Measurements from ENCODE around the gene FGFBP1. TPM values are rescaled to one million over a fixed set of nuclear protein-coding genes. Genes with fewer than 3 reads are reported as not detected.

Gene FGFBP1
- total and polyA plus RNA-seq, 2 donors (not counting 3 experiments of a cell fraction or from before 2014, with no cell fraction given) = not detected

DNA sequence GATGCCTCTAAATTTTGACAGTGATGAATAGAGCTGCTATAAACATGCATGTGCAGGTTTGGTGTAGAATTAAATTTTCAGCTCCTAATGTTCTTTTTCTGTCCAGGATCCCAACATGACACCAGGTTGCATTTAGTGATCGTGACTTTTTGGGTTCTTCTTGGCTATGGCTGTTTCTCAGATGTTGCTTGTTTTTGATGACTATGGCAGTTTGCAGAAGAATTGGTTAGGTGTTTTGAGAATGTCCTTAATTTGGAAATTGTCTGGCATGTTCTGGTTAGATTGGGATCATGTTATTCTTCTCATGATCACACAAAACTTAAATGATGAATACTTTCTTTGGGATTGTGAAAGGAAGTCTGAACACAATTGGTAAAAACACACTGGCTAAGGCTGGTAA lies 3.7 kb upstream of the FGFBP1 start:
- no TSS peak for BruUV-seq (replicated peaks)
- CTCF ChIA-PET = interaction anchor here (1.2 kb wide), 1 partner anchor 8 kb away, joined by 3 read pairs; no protein-coding TSS in a partner anchor

DNA sequence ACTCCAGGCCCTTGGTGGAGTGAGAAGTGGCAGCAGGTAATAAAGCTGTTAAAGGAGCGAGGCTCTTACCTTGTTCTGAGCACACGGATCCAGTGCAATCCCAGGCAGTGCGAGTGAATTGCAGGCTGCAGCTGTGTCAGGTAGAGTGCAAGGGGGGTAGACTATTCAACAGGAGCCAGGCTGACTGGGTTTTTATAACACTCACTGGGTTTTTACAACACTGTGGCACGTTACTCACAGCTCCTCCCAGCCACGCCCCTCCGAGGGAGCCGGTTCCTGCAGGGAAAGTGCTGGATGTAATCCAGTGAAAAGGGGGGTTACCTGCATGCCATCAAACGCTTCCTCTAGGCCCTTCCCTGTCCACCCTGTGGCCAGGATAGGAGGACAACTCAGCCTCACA lies 358 bp downstream of the FGFBP1 start:
- Histone ChIP-seq H3K27me3 (ENCODE audit: control insufficient read depth in 2 of 2, insufficient read depth in 2 of 2, low read length in 2 of 2) (peaks cover 0 to 7% of the 10 kb centered on the region in 2 experiments), H3K4me1 (ENCODE audit: control insufficient read depth, extremely low read depth, insufficient read depth, low read length) (no peaks in the 10 kb centered on the region), H3K9me1 (replicated peaks; ENCODE audit: control insufficient read depth, extremely low read depth, insufficient read depth, low read length) (no peaks in the 10 kb centered on the region), H3K79me2 (ENCODE audit: control insufficient read depth, insufficient read depth, low read length) (no peaks in the 10 kb centered on the region), H2AFZ (ENCODE audit: low read depth, low read length) (no peak overlapping the region), H3K4me3 (replicated peaks in 1 of 3; ENCODE audit: insufficient read depth in 1 of 3, low read depth in 1 of 3, low read length in 3 of 3) (no peak overlapping the region), H4K20me1 (replicated peaks; ENCODE audit: control insufficient read depth, extremely low read depth, insufficient read depth, low read length) (no peaks in the 10 kb centered on the region), H3K36me3 (ENCODE audit: control insufficient read depth in 2 of 2, extremely low read depth in 1 of 2, insufficient read depth in 2 of 2, low read length in 2 of 2) (no peaks in the 10 kb centered on the region), H3K9ac (replicated peaks; ENCODE audit: extremely low read depth, insufficient read depth, low read length) (no peak overlapping the region), H3K4me2 (ENCODE audit: insufficient read depth, low read length) (no peak overlapping the region), H3K27ac (ENCODE audit: insufficient read depth, low read depth, low read length) (no peak overlapping the region), H3K9me3 (replicated peaks; ENCODE audit: control insufficient read depth, insufficient read depth, low read length) (no peaks in the 10 kb centered on the region)
- POLR2A ChIA-PET = no interaction called here
- FAIRE-seq = no peak
- intact Hi-C loops (cut with micrococcal nuclease) (no loop called here), dilution Hi-C loops (cut with MboI; ENCODE audit: extremely low pct_ligation_motif_present, low sequenced_read_pairs) (no loop called here)
- DNase-seq (ENCODE audit: low read depth, low spot score) = no peak
- no TSS peak for BruUV-seq (replicated peaks)
- CTCF ChIA-PET = interaction anchor here (1.1 to 2.1 kb wide), 3 partner anchors 18 to 56 kb away, joined by 5 to 7 read pairs (median 6); no protein-coding TSS in a partner anchor
- TF ChIP-seq, protein P1, sequence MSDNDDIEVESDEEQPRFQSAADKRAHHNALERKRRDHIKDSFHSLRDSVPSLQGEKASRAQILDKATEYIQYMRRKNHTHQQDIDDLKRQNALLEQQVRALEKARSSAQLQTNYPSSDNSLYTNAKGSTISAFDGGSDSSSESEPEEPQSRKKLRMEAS (IDR thresholded peaks at IDR 0.05; ENCODE audit: insufficient read depth, insufficient read length) = no peak
- no peak for TF ChIP-seq JUN (IDR thresholded peaks at IDR 0.05; ENCODE audit: borderline replicate concordance, insufficient read depth, insufficient read length, low read depth)
- TF ChIP-seq MYC (IDR thresholded peaks at IDR 0.05; ENCODE audit: low read depth, low read length) = no peak
- TF ChIP-seq POLR2AphosphoS5 (IDR thresholded peaks at IDR 0.05; ENCODE audit: insufficient read depth, low read depth, low read length) = no peak
- TF ChIP-seq, protein P2, sequence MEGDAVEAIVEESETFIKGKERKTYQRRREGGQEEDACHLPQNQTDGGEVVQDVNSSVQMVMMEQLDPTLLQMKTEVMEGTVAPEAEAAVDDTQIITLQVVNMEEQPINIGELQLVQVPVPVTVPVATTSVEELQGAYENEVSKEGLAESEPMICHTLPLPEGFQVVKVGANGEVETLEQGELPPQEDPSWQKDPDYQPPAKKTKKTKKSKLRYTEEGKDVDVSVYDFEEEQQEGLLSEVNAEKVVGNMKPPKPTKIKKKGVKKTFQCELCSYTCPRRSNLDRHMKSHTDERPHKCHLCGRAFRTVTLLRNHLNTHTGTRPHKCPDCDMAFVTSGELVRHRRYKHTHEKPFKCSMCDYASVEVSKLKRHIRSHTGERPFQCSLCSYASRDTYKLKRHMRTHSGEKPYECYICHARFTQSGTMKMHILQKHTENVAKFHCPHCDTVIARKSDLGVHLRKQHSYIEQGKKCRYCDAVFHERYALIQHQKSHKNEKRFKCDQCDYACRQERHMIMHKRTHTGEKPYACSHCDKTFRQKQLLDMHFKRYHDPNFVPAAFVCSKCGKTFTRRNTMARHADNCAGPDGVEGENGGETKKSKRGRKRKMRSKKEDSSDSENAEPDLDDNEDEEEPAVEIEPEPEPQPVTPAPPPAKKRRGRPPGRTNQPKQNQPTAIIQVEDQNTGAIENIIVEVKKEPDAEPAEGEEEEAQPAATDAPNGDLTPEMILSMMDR (IDR thresholded peaks at IDR 0.05; ENCODE audit: extremely low read depth in 1 of 2, insufficient read depth in 1 of 2, low read depth in 1 of 2, low read length in 2 of 2) = no peak
- TF ChIP-seq POLR2A (IDR thresholded peaks at IDR 0.05; ENCODE audit: low read depth, low read length) = no peak

More for the DNA sequence above, 3.7 kb upstream of the FGFBP1 start:
- H3K4me1 ChIP-seq (ENCODE audit: control insufficient read depth, extremely low read depth, insufficient read depth, low read length) = no peaks in the 10 kb centered on the region
- no peaks in the 10 kb centered on the region for H3K9me1 ChIP-seq (replicated peaks; ENCODE audit: control insufficient read depth, extremely low read depth, insufficient read depth, low read length)
- FAIRE-seq = no peak
- no peak for DNase-seq (ENCODE audit: low read depth, low spot score)
- H3K27ac ChIP-seq (ENCODE audit: insufficient read depth, low read depth, low read length) = no peak overlapping the region
- H2AFZ ChIP-seq (ENCODE audit: low read depth, low read length) = no peak overlapping the region
- intact Hi-C loops (cut with micrococcal nuclease) = no loop called here
- H3K79me2 ChIP-seq (ENCODE audit: control insufficient read depth, insufficient read depth, low read length) = no peaks in the 10 kb centered on the region
- TF ChIP-seq, protein P2 (IDR thresholded peaks at IDR 0.05; ENCODE audit: extremely low read depth in 1 of 2, insufficient read depth in 1 of 2, low read depth in 1 of 2, low read length in 2 of 2) = no peak
- TF ChIP-seq POLR2AphosphoS5 (IDR thresholded peaks at IDR 0.05; ENCODE audit: insufficient read depth, low read depth, low read length) (no peak), JUN (IDR thresholded peaks at IDR 0.05; ENCODE audit: borderline replicate concordance, insufficient read depth, insufficient read length, low read depth) (no peak), POLR2A (IDR thresholded peaks at IDR 0.05; ENCODE audit: low read depth, low read length) (no peak), EZH2 (IDR thresholded peaks at IDR 0.05; ENCODE audit: borderline replicate concordance, low read depth, low read length, severe bottlenecking) (no peak), GATA2 (IDR thresholded peaks at IDR 0.05; ENCODE audit: insufficient read depth, insufficient read length, low read depth, low read length) (no peak)
- no peaks in the 10 kb centered on the region for H3K9me3 ChIP-seq (replicated peaks; ENCODE audit: control insufficient read depth, insufficient read depth, low read length)
- no peak overlapping the region for H3K9ac ChIP-seq (replicated peaks; ENCODE audit: extremely low read depth, insufficient read depth, low read length)
- peaks cover 2 to 7% of the 10 kb centered on the region in 2 experiments for H3K27me3 ChIP-seq (ENCODE audit: control insufficient read depth in 2 of 2, insufficient read depth in 2 of 2, low read length in 2 of 2)
- dilution Hi-C loops (cut with MboI; ENCODE audit: extremely low pct_ligation_motif_present, low sequenced_read_pairs) = no loop called here
- H3K4me3 ChIP-seq (replicated peaks in 1 of 3; ENCODE audit: insufficient read depth in 1 of 3, low read depth in 1 of 3, low read length in 3 of 3) = no peak overlapping the region
- POLR2A ChIA-PET = no interaction called here
- no peak overlapping the region for H3K4me2 ChIP-seq (ENCODE audit: insufficient read depth, low read length)
- H4K20me1 ChIP-seq (replicated peaks; ENCODE audit: control insufficient read depth, extremely low read depth, insufficient read depth, low read length) = no peaks in the 10 kb centered on the region
- no peaks in the 10 kb centered on the region for H3K36me3 ChIP-seq (ENCODE audit: control insufficient read depth in 2 of 2, extremely low read depth in 1 of 2, insufficient read depth in 2 of 2, low read length in 2 of 2)
